Epithelial cell of esophagus (primary cell): ENCODE data around the gene BCL2L2.

Experiments used
- DNase-seq: peaks from one replicate; pipeline ENCODE4 v3.0.0; 2010; ENCODE audit warnings: low read depth
- H3K4me3 ChIP-seq: 2 replicates; pipeline ENCODE4 v1.5.1; 2011; ENCODE audit warnings: mild to moderate bottlenecking, low read length, control low read depth
- TF ChIP-seq, protein P1 (sequence below): IDR thresholded peaks from 2 replicates; pipeline ENCODE4 v1.5.1; 2011; ENCODE audit warnings: low read depth, mild to moderate bottlenecking, low read length, control low read depth, inconsistent platforms; ENCODE audit not compliant: insufficient read depth; ENCODE audit errors: missing control alignments

Gene BCL2L2

DNA sequence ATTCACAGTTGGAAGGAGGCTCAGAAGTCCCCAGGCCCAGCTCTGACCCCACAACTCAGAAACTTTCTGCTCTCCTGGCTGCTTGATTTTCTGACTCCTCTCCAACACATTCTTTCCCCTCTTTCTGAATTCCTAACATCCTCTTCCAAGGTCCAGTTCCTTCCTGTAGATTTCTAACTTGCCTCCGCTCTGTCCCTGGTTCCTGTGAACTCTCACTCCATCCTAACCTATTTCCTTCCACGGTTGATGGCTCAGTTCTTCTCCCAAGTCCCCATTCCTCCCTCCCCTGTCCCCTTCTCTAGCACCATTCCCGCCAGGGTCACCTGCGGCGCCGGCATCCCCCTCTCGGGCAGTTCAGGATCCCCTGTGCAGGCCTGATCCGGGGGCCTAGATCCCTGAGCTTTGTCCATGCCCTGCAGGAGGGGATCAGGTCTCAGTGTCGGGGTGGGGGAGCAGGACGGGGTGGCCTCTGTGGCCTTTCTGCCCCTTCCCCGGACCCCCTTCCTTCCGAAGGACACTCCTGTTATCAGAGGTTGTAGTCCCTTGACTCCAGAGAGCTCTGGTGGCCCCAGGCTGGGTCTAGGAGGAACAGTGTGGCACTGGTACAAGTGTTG is 52.0 kb downstream of the BCL2L2 start:
- no peak for DNase-seq
- no peak overlapping the region for H3K4me3 ChIP-seq
- TF ChIP-seq, protein P1, sequence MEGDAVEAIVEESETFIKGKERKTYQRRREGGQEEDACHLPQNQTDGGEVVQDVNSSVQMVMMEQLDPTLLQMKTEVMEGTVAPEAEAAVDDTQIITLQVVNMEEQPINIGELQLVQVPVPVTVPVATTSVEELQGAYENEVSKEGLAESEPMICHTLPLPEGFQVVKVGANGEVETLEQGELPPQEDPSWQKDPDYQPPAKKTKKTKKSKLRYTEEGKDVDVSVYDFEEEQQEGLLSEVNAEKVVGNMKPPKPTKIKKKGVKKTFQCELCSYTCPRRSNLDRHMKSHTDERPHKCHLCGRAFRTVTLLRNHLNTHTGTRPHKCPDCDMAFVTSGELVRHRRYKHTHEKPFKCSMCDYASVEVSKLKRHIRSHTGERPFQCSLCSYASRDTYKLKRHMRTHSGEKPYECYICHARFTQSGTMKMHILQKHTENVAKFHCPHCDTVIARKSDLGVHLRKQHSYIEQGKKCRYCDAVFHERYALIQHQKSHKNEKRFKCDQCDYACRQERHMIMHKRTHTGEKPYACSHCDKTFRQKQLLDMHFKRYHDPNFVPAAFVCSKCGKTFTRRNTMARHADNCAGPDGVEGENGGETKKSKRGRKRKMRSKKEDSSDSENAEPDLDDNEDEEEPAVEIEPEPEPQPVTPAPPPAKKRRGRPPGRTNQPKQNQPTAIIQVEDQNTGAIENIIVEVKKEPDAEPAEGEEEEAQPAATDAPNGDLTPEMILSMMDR = no peak

DNA sequence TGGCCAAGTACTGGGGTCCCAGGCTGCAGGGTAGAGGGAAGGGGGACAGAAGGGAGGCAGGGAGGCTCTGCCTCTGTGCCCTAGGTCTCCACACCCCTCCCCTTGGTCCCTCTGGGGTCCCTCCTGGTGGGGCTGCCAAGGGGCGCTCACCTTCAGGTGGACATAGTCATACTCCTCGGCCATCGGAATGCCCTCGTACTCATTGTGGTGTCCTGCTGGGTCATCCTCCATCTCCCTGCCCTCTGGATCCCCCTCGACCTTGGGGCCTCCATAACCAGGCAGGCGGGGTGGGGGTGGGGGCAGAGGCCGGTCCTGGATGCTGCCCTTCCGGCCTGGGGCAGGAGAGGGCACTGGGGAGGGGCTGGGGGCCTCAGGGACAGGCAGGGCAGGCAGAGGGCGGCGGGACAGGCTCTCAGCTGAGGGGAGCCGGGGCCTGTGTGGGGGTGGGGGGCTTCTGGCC is 52.6 kb downstream of the BCL2L2 start:
- no peak overlapping the region for H3K4me3 ChIP-seq
- TF ChIP-seq, protein P1 = no peak
- DNase-seq = no peak

DNA sequence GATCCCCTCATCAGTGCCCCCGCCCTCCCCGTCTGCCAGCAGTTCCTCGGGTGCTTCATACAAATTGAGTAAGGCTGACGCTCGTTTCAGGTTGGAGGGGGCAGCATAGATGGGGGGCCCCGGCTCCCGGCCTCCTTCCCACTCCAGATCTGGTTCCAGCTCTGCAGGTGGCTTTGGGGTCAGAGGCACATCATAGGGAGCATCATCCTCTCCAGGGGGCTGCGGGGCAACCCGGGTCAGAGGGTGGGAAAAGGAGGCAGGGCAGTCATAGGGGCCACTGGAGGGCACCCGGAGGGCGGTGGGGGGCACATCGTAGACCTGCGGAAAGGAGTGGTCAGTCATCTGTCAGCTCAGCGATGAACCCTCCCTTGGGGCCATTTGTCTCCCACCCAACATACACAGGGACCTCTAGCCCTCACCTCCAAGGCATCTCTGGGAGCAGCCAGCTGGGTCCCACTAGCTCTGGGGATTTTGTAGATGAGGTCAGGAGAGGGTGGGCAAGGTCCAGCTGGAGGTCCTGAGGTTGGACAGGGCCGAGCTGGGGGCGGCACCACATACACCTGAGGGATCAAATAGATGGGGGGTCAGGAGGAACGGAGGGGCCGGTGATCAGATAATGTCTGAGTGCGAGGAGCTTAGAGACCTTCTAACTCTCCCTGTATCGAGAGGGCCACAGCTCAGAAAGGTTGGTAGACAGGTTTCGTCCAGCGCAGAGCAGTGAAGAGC is 53.3 kb downstream of the BCL2L2 start:
- no peak overlapping the region for H3K4me3 ChIP-seq
- DNase-seq = no peak
- TF ChIP-seq, protein P1 = no peak

DNA sequence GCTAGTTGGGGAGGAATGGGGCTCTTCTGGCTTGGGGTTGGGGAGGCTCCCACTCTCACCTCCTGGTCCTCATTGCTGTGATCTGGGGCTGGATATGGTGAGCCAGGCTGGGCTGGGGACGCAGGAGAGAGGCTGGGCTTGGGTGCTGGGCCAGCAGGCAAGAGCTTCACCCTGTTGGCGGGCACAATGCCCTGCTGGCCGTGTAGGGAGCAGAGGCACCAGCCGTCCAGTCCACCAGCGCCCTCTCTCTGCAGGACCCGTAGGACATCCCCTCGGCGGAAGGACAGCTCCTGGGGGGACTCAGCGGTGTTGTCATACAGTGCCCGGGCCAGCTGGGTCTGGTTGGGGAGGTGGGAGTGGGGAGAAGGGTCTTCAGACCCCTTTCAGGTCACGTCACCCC is 53.9 kb downstream of the BCL2L2 start:
- no peak for DNase-seq
- TF ChIP-seq, protein P1 = no peak
- H3K4me3 ChIP-seq = no peak overlapping the region

DNA sequence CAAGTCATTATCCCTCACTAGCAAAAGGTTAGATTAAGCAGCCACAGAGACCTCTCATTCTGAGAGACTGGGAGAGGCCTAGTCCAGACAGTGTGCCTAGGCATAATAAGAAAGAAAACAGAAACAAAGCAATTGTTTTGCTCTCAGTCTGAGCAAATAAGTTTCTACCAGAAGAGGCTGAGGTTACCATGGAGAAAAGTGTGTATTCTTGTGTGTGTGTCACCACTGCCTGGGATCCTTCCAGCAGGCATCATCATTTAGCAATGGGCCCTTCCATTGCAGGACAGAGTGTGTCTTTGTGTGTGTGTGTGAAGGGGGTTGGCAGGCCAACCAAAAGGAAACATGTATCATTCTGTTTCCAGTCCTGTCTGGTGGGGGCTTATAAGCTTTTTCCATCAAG is 54.7 kb downstream of the BCL2L2 start:
- H3K4me3 ChIP-seq = no peak overlapping the region
- no peak for DNase-seq
- TF ChIP-seq, protein P1 = no peak
